GM12865 (cell line): ENCODE measurements around the gene SUPT7L.

Experiments
- DNase-seq: peaks from one replicate; pipeline ENCODE4 v3.0.0; 2010; ENCODE audit warnings: low read depth
- H3K4me3 ChIP-seq: 2 replicates; pipeline ENCODE4 v1.5.1; 2011; ENCODE audit warnings: mild to moderate bottlenecking, low read depth, low read length, control low read depth
- CTCF ChIP-seq: IDR thresholded peaks from 2 replicates; pipeline ENCODE4 v1.5.1; 2011; ENCODE audit warnings: low read length, control low read depth, low read depth, inconsistent platforms; ENCODE audit not compliant: insufficient read depth; ENCODE audit errors: missing control alignments

The SUPT7L gene

GRCh38 chr2:27703638-27704341 is 40.4 kb upstream of the SUPT7L start:
- H3K4me3 ChIP-seq, result no peak overlapping the region
- peak; percentile 88 for TF ChIP-seq CTCF
- DNase-seq, result peak; percentile 85

GRCh38 chr2:27702302-27702701 is 38.9 kb upstream of the SUPT7L start:
- no peak for DNase-seq
- no peak for TF ChIP-seq CTCF
- H3K4me3 ChIP-seq, result no peak overlapping the region

- no peak overlapping the region for H3K4me3 ChIP-seq
- DNase-seq, result no peak
- TF ChIP-seq CTCF, result no peak
Observed at GRCh38 chr2:27701676-27702075, 38.3 kb upstream of the SUPT7L start.

GRCh38 chr2:27697660-27698059 is 34.2 kb upstream of the SUPT7L start:
- H3K4me3 ChIP-seq, result no peak overlapping the region
- no peak for TF ChIP-seq CTCF
- no peak for DNase-seq

GRCh38 chr2:27690052-27690451 is 26.6 kb upstream of the SUPT7L start:
- DNase-seq, result no peak
- H3K4me3 ChIP-seq, result no peak overlapping the region
- TF ChIP-seq CTCF, result no peak

GRCh38 chr2:27689424-27689823 is 26.0 kb upstream of the SUPT7L start:
- DNase-seq, result no peak
- H3K4me3 ChIP-seq, result no peak overlapping the region
- TF ChIP-seq CTCF, result no peak

GRCh38 chr2:27687232-27687631 is 23.8 kb upstream of the SUPT7L start:
- no peak for DNase-seq
- TF ChIP-seq CTCF, result no peak
- no peak overlapping the region for H3K4me3 ChIP-seq
